Measurements from ENCODE around the gene MRPL16.

DNA sequence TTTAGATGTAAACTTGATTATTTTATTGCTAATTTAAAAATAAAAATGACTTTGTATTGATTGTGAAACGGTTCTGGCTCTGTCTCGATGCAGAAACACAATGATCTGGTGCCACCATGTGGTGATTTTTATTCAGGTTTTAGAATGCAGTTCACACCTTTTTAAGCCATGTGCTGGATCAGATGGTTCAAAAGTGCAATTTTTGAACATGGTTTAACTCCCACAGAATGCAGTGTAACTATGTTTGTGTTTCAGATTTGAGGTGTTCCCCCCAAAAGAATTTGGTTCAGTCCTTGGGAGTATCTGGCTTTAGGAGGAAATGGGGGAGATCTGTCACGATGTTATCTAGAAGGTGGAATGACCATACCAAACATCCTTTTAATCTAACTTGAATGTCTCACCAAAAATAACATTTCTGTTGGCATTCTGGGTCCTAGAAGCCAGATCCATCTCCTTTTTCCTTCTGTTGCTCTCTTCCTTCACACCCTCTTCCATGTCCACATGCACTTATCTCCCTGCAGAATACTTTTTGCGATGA, 7.9 kb downstream of the MRPL16 start:
- peak; percentile 45 to 85 (median 70) for TF ChIP-seq CTCF (IDR thresholded peaks at IDR 0.05)
- no peak for TF ChIP-seq POLR2A (IDR thresholded peaks at IDR 0.05)

Measured in heart left ventricle (tissue), 13 donors.